ENCODE data around the gene SNCG. TPM values are rescaled to one million over a fixed set of nuclear protein-coding genes. Genes with fewer than 3 reads are reported as not detected.

The SNCG gene
- total RNA-seq, 1 experiment from 2014 or later = 61.1 TPM

DNA sequence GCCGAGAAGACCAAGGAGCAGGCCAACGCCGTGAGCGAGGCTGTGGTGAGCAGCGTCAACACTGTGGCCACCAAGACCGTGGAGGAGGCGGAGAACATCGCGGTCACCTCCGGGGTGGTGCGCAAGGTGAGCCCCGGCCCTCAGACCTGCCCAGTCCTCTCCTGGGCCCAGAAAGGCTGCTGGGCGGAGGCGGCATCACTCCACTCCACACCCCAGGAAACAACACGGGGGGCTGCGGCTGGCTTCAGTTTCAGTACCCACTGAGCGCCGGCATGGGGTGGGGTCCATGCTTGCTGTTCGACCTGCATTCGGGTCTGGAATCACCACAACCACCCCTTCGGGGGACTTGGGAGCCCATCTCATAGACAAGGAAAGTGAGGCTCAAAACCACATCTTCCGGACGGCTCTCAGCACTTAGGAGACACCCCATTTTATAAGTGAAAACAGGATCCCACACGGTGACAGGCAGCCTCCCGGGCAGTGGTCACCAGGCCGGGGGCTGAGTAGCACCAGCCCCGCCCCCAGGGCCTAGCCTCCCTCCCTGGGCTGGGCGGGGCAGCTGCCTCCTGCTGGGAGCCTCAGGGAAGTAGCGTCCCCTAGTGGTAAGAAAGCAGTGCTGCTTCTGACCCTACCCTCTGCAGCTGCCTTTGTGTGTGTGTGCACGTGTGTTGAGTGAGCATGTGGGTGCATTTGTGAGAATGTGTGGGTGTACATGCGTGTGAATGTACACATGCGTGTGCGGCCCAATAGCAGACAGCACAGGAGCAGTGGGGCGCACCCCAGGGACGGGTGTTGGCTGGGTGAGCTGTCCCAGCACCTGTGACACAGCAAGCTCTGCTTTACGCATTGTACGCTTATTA, 1.8 kb downstream of the SNCG start:
- POLR2A ChIA-PET = interaction anchor here (1.0 to 5.7 kb wide), 2 partner anchors 8 to 267 kb away, joined by 4 to 58 read pairs; partner anchors contain the start of gene ADIRF
- H3K4me2 ChIP-seq (ENCODE audit: low read length) = peak overlapping the region; percentile 100
- CTCF ChIA-PET = interaction anchor here (0.7 to 3.7 kb wide), 11 partner anchors 9 to 474 kb away, joined by 3 to 36 read pairs (median 4); partner anchors contain the start of gene ADIRF

More for the DNA sequence above, 1.8 kb downstream of the SNCG start:
- intact Hi-C loops (cut with micrococcal nuclease) = loop anchor here (1.0 to 5.0 kb wide), 2 partner anchors 21 to 248 kb away; no protein-coding TSS in a partner anchor
- Histone ChIP-seq H3K4me3 (replicated peaks in 1 of 2; ENCODE audit: low read depth in 1 of 2, low read length in 2 of 2) (peak overlapping the region; percentile 50 to 57), H3K27ac (ENCODE audit: low read depth, low read length) (peak overlapping the region; percentile 94), H3K36me3 (ENCODE audit: control insufficient read depth in 1 of 2, insufficient read depth in 2 of 2, low read length in 2 of 2) (no peaks in the 10 kb centered on the region), H4K20me1 (ENCODE audit: insufficient read depth) (no peaks in the 10 kb centered on the region), H3K9ac (ENCODE audit: low read length) (peak overlapping the region; percentile 71), H3K9me3 (ENCODE audit: control insufficient read depth in 1 of 2, insufficient read depth in 1 of 2, low read depth in 1 of 2, low read length in 2 of 2) (no peaks in the 10 kb centered on the region), H3K79me2 (ENCODE audit: insufficient read depth, low read length) (peaks cover 8% of the 10 kb centered on the region; the same call in 1 of the 2 replicates), H3K4me1 (ENCODE audit: control insufficient read depth in 1 of 2, insufficient read depth in 2 of 2, low read length in 2 of 2) (peaks cover 48 to 78% of the 10 kb centered on the region in 2 experiments), H2AFZ (ENCODE audit: low read depth, low read length, poor library complexity, severe bottlenecking) (peak overlapping the region; percentile 54), H3K27me3 (ENCODE audit: insufficient read depth, low read length) (no peaks in the 10 kb centered on the region), H3K9me2 (ENCODE audit: insufficient read depth) (no peaks in the 10 kb centered on the region)
- ATAC-seq (peak; percentile 68), DNase-seq (ENCODE audit: low read depth, low spot score) (peak; percentile 64)
- no TSS peak for BruUV-seq (replicated peaks)
- RAD21 ChIA-PET (ENCODE audit: low non-redundant PET in 1 of 2, low total read pairs in 2 of 2, uncharacterized antibody in 2 of 2, unreplicated experiment in 2 of 2) = interaction anchor here in 1 of 2 experiments (0.5 to 1.5 kb wide), 3 partner anchors 10 to 89 kb away, joined by 3 read pairs; no protein-coding TSS in a partner anchor
- TF ChIP-seq ZNF274 (IDR thresholded peaks at IDR 0.05; ENCODE audit: low read depth, low read length) (no peak), YY1 (IDR thresholded peaks at IDR 0.05; ENCODE audit: extremely low read depth, insufficient replicate concordance, low read depth, low read length) (peak; percentile 66), EZH2 (IDR thresholded peaks at IDR 0.05) (no peak), FOSL1 (IDR thresholded peaks at IDR 0.05; ENCODE audit: low read depth) (no peak), ELF1 (IDR thresholded peaks at IDR 0.05; ENCODE audit: borderline replicate concordance, low read depth) (no peak), TCF7L2 (IDR thresholded peaks at IDR 0.05; ENCODE audit: borderline replicate concordance, extremely low read depth, insufficient read depth, insufficient read length) (no peak), POLR2AphosphoS5 (IDR thresholded peaks at IDR 0.05; ENCODE audit: low read depth, low read length) (peak; percentile 37)
- TF ChIP-seq, protein P1, sequence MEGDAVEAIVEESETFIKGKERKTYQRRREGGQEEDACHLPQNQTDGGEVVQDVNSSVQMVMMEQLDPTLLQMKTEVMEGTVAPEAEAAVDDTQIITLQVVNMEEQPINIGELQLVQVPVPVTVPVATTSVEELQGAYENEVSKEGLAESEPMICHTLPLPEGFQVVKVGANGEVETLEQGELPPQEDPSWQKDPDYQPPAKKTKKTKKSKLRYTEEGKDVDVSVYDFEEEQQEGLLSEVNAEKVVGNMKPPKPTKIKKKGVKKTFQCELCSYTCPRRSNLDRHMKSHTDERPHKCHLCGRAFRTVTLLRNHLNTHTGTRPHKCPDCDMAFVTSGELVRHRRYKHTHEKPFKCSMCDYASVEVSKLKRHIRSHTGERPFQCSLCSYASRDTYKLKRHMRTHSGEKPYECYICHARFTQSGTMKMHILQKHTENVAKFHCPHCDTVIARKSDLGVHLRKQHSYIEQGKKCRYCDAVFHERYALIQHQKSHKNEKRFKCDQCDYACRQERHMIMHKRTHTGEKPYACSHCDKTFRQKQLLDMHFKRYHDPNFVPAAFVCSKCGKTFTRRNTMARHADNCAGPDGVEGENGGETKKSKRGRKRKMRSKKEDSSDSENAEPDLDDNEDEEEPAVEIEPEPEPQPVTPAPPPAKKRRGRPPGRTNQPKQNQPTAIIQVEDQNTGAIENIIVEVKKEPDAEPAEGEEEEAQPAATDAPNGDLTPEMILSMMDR (IDR thresholded peaks at IDR 0.05 in 2 of 3, conservative IDR thresholded peaks at IDR 0.05 in 1 of 3; ENCODE audit: borderline replicate concordance in 1 of 3, insufficient read depth in 1 of 3, low read depth in 2 of 3, low read length in 2 of 3) = peak in 2 of 3 experiments; percentile 99 to 100; a peak in 4 of 6 replicates

Data from HCT116 (cell line).